ENCODE measurements around the gene HELZ. TPM values are rescaled to one million over a fixed set of nuclear protein-coding genes. Genes with fewer than 3 reads are reported as not detected.

Gene HELZ, protein sequence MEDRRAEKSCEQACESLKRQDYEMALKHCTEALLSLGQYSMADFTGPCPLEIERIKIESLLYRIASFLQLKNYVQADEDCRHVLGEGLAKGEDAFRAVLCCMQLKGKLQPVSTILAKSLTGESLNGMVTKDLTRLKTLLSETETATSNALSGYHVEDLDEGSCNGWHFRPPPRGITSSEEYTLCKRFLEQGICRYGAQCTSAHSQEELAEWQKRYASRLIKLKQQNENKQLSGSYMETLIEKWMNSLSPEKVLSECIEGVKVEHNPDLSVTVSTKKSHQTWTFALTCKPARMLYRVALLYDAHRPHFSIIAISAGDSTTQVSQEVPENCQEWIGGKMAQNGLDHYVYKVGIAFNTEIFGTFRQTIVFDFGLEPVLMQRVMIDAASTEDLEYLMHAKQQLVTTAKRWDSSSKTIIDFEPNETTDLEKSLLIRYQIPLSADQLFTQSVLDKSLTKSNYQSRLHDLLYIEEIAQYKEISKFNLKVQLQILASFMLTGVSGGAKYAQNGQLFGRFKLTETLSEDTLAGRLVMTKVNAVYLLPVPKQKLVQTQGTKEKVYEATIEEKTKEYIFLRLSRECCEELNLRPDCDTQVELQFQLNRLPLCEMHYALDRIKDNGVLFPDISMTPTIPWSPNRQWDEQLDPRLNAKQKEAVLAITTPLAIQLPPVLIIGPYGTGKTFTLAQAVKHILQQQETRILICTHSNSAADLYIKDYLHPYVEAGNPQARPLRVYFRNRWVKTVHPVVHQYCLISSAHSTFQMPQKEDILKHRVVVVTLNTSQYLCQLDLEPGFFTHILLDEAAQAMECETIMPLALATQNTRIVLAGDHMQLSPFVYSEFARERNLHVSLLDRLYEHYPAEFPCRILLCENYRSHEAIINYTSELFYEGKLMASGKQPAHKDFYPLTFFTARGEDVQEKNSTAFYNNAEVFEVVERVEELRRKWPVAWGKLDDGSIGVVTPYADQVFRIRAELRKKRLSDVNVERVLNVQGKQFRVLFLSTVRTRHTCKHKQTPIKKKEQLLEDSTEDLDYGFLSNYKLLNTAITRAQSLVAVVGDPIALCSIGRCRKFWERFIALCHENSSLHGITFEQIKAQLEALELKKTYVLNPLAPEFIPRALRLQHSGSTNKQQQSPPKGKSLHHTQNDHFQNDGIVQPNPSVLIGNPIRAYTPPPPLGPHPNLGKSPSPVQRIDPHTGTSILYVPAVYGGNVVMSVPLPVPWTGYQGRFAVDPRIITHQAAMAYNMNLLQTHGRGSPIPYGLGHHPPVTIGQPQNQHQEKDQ (N-terminal part only)
- total RNA-seq: 45.5 and 49.5 TPM in 2 replicates

DNA sequence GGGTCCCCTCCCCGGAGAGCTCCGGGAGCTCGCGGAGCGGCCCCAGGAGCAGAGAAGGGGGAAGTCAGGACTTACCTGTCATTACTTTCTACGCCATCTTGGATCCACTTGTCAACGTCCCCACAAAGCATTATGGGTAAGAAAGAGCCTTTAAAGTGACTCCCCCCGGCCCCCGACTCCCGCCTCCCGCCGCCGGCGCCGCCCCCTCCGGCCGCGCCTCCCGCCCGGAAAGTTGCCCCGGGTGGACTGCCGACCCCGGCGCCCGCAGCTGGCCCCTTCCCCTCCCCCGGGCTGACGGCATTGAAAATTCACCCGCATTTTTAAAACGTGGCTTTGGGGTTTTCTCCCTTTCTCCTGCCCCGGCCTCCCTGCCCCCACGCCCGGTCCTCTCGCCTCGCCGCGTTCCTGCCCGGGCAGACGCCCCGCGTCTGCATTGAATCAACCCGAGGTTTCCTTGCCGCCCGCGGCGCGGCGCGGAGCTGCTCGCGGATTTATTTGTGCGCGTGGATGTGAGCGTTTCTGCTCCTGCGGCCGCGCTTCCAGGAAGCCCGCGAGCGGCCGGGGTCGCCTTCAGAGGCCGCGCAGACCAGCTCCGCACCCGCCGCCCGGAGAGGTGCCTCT lies at the start of gene HELZ:
HELZ (minus strand) TSS at position 124 of the 621 bp plus-strand sequence. CDS start 26,392 bp downstream, outside the sequence.

GRCh38 chr17:67044016-67044772 lies 200.8 kb downstream of the HELZ start, which contains the start of gene CACNG1:
Gene CACNG1 (plus strand): TSS chr17:67044554. CDS start chr17:67044661, 107 bp downstream.

Other genes starting within 250 kb of the HELZ start
- gene CACNG1, start 200.6 kb downstream of the HELZ start, total RNA-seq: not detected in 2 replicates
- 28.6 and 45.0 TPM in 2 replicates for gene PSMD12, start 121.4 kb upstream of the HELZ start, total RNA-seq
- gene PITPNC1, start 132.1 kb upstream of the HELZ start, total RNA-seq: 16.7 and 53.1 TPM in 2 replicates

Measured in uterine smooth muscle cell (primary cell).